Sigmoid colon (tissue), 4 donors: ENCODE measurements around the gene ARG2.

Experiments
- CTCF ChIP-seq, 4 experiments: fragments of 450-650 bp in 3 of 4; fragments of 200-600 bp in 1 of 4; IDR thresholded peaks; one replicate each; pipeline ENCODE4 v1.5.1; 2016 to 2019; ENCODE audit warnings: antibody characterized with exemption in 4 of 4, mild to moderate bottlenecking in 3 of 4, moderate library complexity in 2 of 4
- POLR2A ChIP-seq, 2 donors: fragments of 450-650 bp; IDR thresholded peaks; one replicate each; pipeline ENCODE4 v1.6.1; 2016; ENCODE audit warnings: antibody characterized with exemption in 2 of 2, mild to moderate bottlenecking in 2 of 2, moderate library complexity in 2 of 2
- POLR2AphosphoS5 ChIP-seq, 4 donors: sonication (generic); formaldehyde crosslinking; IDR thresholded peaks; one replicate each; pipeline ENCODE4 v1.6.1; 2017; ENCODE audit warnings: antibody characterized with exemption in 4 of 4

GRCh38 chr14:67571991-67572323 is 47.8 kb upstream of the ARG2 start:
- TF ChIP-seq CTCF (IDR thresholded peaks at IDR 0.05) = no peak
- TF ChIP-seq POLR2A (IDR thresholded peaks at IDR 0.05) = no peak
- TF ChIP-seq POLR2AphosphoS5 (IDR thresholded peaks at IDR 0.05) = no peak
